ENCODE measurements around the gene RBM33.

DNA sequence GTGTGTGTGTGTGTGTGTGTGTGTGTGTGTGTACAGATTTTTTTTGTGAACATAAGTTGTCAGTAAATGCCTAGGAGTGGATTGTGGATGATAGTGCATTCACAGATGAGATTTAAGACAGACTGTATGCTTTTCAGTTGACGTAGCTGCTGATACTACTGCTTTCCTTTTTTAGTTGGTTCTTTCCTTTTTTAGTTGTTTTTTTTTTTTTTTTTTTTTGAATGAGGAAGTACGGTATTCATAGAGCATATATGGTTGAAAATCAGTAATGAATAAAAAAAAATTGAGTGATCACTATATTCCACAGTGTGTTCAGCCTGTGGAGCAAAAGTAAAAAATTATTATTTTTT, 80.5 kb downstream of the RBM33 start:
- TF ChIP-seq EZH2 (IDR thresholded peaks at IDR 0.05; ENCODE audit: insufficient read depth, poor library complexity, severe bottlenecking) (no peak), EZH2phosphoT487 (IDR thresholded peaks at IDR 0.05; ENCODE audit: insufficient read depth, low read depth) (no peak)
